Astrocyte of the cerebellum (primary cell): ENCODE measurements around the gene CPNE2.

ENCODE experiments used
- DNase-seq: peaks from one replicate; pipeline ENCODE4 v3.0.0-alpha.2; 2011; ENCODE audit warnings: low read depth
- H3K4me3 ChIP-seq: 2 replicates; pipeline ENCODE4 v1.5.1; 2011; ENCODE audit warnings: mild to moderate bottlenecking, low read depth, low read length, moderate library complexity
- in situ Hi-C: cut with HindIII; loops from 2 replicates; pipeline ENCODE4 v1.10.0; 2017; ENCODE audit warnings: low sequenced_read_pairs
- TF ChIP-seq, protein P1 (sequence below): IDR thresholded peaks from 2 replicates; pipeline ENCODE4 v1.5.1; 2012; ENCODE audit warnings: low read length, low read depth, moderate library complexity, mild to moderate bottlenecking; ENCODE audit errors: missing control alignments

CPNE2 gene

DNA sequence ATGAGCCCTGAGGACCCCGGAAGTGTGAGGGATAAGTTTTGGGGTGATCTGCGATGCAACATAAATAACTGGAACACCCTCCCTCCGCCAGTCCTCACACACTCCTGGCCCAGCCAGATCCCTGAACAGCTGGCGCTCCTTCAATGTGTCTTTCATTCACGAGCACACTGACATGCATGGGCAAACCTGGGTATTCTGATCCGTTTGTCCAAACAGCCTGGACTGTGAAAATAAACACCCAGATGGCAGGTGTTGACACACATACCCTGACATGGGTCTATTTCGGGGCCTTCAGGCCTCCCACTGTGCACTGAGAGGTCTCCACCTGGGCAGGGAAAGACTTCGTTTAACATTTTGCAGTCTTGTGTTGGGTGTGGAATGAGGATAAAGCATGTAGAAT lies 3.0 kb upstream of the CPNE2 start:
- no peak for DNase-seq
- TF ChIP-seq, protein P1, sequence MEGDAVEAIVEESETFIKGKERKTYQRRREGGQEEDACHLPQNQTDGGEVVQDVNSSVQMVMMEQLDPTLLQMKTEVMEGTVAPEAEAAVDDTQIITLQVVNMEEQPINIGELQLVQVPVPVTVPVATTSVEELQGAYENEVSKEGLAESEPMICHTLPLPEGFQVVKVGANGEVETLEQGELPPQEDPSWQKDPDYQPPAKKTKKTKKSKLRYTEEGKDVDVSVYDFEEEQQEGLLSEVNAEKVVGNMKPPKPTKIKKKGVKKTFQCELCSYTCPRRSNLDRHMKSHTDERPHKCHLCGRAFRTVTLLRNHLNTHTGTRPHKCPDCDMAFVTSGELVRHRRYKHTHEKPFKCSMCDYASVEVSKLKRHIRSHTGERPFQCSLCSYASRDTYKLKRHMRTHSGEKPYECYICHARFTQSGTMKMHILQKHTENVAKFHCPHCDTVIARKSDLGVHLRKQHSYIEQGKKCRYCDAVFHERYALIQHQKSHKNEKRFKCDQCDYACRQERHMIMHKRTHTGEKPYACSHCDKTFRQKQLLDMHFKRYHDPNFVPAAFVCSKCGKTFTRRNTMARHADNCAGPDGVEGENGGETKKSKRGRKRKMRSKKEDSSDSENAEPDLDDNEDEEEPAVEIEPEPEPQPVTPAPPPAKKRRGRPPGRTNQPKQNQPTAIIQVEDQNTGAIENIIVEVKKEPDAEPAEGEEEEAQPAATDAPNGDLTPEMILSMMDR = no peak
- in situ Hi-C loops = no loop called here
- no peak overlapping the region for H3K4me3 ChIP-seq

DNA sequence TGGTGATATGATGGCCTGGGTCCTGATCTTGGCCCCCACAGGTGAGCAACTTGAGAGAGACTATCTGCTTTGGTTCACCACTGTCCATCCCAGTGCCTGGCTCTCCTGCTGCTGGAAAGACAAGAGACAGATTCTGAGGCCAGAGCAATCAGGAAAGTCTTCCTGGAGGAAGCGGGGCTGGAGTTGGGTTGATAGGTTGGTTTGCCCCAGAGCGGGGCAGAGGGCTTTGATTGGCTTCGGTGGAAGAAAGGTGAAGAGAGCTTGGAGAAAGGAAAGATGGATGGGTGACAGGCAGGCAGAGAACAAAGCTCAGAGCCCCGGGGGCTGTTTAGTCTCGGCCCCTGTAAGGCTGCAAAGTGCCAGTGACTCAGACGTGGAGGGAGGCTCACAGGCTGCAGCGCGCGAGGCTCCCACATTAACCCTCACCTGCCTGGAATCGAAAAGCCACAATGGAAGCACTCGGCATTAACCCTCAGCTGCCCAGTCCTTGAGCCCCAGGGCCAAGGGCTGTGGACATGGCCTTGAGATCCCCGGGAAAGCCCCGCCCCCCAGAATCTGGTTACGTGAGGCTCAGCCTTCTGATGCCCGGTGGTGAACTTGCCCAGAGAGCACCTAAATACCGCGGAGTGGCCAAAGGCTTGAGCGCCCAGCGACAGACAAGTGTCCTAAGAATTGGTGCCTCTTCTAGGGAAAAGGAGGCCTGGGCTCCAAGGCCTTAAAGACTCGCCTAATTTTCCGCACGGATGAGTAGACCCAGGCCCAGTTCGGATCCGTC lies 996 bp upstream of the CPNE2 start:
- in situ Hi-C loops = no loop called here
- TF ChIP-seq, protein P1 = no peak
- H3K4me3 ChIP-seq = peak overlapping the region; percentile 55
- no peak for DNase-seq

DNA sequence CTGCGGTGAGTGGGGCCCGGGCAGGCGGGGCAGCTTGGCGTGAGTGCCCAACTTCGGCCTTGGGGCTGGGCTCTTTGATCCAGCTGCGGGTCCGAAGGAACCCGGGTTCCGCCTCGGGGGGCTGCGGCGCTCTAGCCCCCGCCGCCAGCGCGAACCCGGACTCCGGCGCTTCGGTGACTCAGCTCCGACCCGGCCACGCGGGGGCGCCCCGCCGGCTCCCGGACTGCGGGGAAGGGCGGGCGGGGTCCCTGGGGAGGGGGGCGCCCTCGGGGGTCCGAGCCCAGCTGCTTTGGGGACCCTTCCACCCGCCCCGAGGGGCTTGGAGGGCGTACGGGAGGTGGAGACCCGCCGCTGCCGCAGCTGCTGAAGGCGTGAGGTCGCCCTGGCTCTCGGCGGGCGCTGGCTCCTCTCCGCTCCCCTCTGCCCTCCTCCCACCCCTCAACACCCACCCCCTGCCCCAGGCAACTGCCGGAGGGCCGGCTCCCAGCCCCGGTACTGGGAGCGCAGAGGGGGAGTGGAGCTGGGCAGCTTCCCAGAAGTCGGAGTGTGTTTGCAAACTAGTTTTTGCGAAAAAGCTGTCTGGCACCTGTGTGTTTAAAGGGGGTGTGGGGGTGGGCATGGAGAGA lies 516 bp downstream of the CPNE2 start:
- peak overlapping the region; percentile 55 for H3K4me3 ChIP-seq
- in situ Hi-C loops = no loop called here
- DNase-seq = no peak
- TF ChIP-seq, protein P1 = peak; percentile 46

DNA sequence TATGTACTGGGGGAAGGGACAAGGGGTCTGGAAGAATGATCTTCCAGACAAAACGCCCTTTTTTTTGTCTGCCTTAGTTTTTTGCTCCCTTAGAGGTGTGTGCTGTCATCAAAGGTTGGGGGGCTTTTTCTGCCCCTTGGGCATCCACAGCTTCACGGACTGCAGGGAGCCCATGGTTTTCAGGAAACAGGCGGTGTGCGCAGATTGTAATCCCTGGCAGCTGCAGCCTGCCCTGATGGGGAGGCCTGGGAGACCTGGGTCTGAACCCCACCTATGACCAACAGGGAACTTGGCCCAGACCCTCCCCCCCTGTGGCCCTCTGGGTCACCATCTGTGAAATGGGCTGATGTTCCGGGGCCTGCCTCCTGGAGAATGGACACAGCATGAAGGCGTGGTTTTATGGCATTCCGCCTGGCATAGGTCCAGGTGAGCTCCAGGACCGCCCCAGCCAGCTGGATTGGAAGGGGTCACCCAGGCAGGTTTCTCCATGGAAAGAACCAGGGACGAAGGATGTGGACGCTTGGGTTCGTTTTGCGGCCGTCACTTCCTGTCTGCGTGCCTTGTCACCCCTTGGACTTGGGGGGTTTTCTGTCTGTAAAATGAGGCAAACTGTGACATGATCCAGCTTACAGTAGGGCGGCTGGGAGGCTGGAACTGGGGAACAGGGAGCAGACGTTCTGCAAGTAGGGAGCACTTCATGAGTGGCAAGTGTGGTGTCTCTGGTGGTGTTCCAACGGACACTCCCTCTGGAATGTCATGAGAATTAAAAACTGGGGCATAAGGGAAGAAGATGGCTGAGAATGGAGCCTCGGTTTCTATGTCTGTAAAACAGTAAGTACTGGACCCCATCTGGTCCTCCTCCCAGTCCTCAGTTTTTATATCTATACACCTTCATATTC lies 1.5 kb downstream of the CPNE2 start:
- TF ChIP-seq, protein P1 = no peak
- in situ Hi-C loops = no loop called here
- peak overlapping the region; percentile 55 for H3K4me3 ChIP-seq
- DNase-seq = no peak

DNA sequence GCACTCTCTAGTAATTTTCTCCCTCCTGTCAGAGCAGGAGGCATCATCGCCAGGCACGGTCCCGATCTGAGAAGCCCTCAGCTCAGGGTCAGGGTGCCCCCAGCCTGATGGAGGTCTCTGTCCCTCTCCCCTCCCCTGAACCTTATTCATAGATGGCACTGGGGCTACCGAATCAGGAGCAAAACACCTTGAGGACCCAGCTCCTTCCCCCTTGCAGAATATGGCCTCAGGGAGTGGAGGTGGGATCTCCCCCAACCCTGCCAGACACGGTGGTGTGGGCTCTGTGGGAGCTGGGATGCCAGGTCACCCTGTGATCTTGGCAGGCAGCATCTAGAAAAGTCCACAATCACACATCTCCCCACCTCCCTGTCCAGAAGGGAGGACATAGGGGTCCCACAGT lies 2.5 kb downstream of the CPNE2 start:
- in situ Hi-C loops = no loop called here
- no peak for DNase-seq
- H3K4me3 ChIP-seq = no peak overlapping the region
- TF ChIP-seq, protein P1 = no peak

DNA sequence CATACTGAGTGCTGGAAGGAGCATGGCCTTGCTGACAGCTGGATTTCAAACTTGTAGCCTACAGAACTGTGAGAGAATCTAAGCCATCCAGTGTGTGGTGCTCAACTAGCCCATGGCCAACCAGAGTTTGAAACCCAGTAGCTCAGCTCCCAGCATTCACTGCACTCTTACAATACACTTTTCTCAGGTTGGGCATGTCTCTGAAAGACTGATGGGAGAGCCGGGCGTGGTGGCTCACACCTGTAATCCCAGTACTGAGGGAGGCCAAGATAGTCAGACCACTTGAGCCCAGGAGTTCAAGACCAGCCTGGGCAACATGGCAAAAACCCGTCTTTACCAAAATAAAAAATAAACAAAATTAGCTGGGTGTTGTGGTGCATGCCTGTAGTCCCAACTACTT lies 3.8 kb downstream of the CPNE2 start:
- TF ChIP-seq, protein P1 = no peak
- no peak overlapping the region for H3K4me3 ChIP-seq
- DNase-seq = no peak
- in situ Hi-C loops = no loop called here
